ENCODE measurements around the gene TTF2.
A peak's percentile ranks its signal among the peaks of the same experiment; 100 is the strongest.

The TTF2 gene

GRCh38 chr1:117061986-117062415 lies 1.9 kb downstream of the TTF2 start:
- Mint-ChIP-seq H3K4me1 (peaks cover 32% of the 10 kb centered on the region), H3K9me3 (no peaks in the 10 kb centered on the region), H3K36me3 (peaks cover 23% of the 10 kb centered on the region), H3K27ac (no peak overlapping the region), H3K4me3 (no peak overlapping the region), H3K27me3 (no peaks in the 10 kb centered on the region)
- ATAC-seq = no peak

- Mint-ChIP-seq H3K4me3 (no peak overlapping the region), H3K4me1 (peaks cover 15% of the 10 kb centered on the region), H3K27ac (no peak overlapping the region), H3K36me3 (peaks cover 23% of the 10 kb centered on the region), H3K9me3 (no peaks in the 10 kb centered on the region), H3K27me3 (no peaks in the 10 kb centered on the region)
- ATAC-seq = no peak
These were observed 6.2 kb downstream of the TTF2 start for GRCh38 chr1:117066367-117066766.

DNA sequence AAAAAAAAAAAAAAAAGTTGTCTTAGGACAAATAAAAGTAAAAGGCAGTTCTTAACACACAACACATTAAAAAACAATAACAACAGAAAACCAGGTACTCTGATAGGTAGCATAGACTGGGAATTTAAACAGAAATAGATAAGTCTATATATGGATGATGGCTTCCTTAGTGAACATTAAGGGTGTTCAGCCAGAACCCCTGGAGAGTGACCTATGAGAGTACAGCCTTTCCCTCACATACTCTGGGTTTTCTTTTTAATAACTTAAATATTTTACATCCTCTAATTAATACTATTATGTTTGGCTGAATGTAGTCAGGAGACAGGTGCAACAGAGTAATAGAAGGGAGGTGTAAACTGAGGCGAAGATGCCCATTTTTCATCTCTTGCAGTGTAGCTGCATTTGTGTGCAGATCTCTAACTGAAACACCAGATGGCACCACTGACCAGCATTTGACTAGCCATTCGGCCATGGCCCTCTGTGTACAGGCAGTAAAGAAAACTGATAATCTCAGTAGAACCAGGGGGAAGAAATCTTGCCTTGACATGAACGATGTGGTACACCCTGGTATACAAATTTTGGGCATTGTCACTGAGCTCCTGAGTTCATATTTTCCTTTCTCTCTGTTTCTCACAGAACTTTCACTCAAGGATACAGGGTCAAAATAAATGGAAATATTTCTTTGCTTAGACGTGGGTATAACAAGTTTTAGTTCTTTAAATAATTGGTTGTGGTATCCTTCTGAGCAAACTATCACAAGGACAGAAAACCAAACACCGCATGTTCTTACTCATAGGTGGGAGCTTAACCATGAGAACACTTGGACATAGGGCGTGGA lies 7.6 kb downstream of the TTF2 start:
- Mint-ChIP-seq H3K27ac (no peak overlapping the region), H3K9me3 (no peaks in the 10 kb centered on the region)
- ATAC-seq = peak; percentile 61

GRCh38 chr1:117068580-117068979 lies 8.5 kb downstream of the TTF2 start:
- H3K4me1 Mint-ChIP-seq = no peaks in the 10 kb centered on the region
- H3K27ac Mint-ChIP-seq = no peak overlapping the region
- no peaks in the 10 kb centered on the region for H3K27me3 Mint-ChIP-seq
- no peak overlapping the region for H3K4me3 Mint-ChIP-seq
- ATAC-seq = no peak
- peaks cover 23% of the 10 kb centered on the region for H3K36me3 Mint-ChIP-seq
- H3K9me3 Mint-ChIP-seq = no peaks in the 10 kb centered on the region

More for the DNA sequence above, 7.6 kb downstream of the TTF2 start:
- H3K4me1 Mint-ChIP-seq = peaks cover 1% of the 10 kb centered on the region
- peaks cover 25% of the 10 kb centered on the region for H3K36me3 Mint-ChIP-seq
- no peaks in the 10 kb centered on the region for H3K27me3 Mint-ChIP-seq
- H3K4me3 Mint-ChIP-seq = no peak overlapping the region

DNA sequence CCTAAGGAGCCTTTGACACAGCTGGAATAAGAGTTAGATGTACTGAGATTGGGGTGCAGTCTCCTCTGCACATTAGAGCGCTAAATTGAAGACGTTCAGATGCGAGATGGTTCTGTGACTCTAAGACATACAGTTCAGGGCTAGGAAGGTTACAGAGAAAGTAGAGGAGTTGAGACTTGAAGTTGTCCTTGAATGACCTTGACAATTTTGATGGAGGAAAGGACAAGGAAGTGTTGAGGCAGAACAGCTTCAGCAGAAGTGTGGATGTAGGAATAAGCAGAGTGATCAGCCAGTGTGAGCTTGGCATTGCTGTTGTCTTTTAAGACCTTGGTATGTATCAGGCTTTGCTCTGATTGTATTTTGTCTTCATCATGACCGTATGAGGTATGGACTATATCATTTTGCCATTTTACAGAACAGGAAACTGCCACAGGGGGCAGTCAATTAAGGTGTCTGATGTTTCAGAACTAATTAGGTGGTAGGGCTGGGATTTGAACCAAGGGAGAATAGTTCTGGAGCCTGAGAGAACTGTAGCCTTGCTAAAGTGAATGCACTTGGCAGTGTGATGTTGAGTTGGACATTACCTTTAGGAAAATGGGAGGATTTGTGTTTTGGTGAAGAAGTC lies 9.2 kb downstream of the TTF2 start:
- ATAC-seq = no peak
- Mint-ChIP-seq H3K36me3 (peaks cover 22% of the 10 kb centered on the region), H3K4me1 (no peaks in the 10 kb centered on the region), H3K27me3 (no peaks in the 10 kb centered on the region), H3K27ac (no peak overlapping the region), H3K4me3 (no peak overlapping the region), H3K9me3 (no peaks in the 10 kb centered on the region)

- Mint-ChIP-seq H3K4me3 (no peak overlapping the region), H3K27me3 (no peaks in the 10 kb centered on the region), H3K36me3 (peaks cover 30% of the 10 kb centered on the region), H3K4me1 (no peaks in the 10 kb centered on the region), H3K27ac (no peak overlapping the region), H3K9me3 (no peaks in the 10 kb centered on the region)
- peak; percentile 48 for ATAC-seq
These were observed 10.0 kb downstream of the TTF2 start for GRCh38 chr1:117070124-117070523.

DNA sequence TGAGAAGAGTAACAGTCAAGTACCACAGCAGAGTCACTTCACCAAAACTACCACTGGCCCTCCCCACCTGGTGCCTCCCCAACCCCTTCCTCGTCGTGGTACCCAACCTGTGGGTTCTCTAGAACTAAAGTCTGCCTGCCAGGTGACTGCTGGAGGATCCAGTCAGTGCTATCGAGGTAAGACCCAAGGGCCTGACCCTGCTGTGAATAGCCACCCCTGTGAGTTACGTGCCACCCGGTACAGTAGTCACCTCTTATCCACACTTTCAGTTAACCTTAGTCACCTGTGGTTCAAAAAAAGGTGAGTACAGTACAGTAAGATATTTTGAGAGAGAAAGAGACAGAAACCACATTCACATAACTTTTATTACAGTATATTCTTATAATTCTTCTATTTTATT lies 16.5 kb downstream of the TTF2 start:
- H3K27ac Mint-ChIP-seq = no peak overlapping the region
- H3K27me3 Mint-ChIP-seq = no peaks in the 10 kb centered on the region
- ATAC-seq = no peak
- no peak overlapping the region for H3K4me3 Mint-ChIP-seq
- no peaks in the 10 kb centered on the region for H3K9me3 Mint-ChIP-seq
- no peaks in the 10 kb centered on the region for H3K4me1 Mint-ChIP-seq
- H3K36me3 Mint-ChIP-seq = peaks cover 69% of the 10 kb centered on the region

DNA sequence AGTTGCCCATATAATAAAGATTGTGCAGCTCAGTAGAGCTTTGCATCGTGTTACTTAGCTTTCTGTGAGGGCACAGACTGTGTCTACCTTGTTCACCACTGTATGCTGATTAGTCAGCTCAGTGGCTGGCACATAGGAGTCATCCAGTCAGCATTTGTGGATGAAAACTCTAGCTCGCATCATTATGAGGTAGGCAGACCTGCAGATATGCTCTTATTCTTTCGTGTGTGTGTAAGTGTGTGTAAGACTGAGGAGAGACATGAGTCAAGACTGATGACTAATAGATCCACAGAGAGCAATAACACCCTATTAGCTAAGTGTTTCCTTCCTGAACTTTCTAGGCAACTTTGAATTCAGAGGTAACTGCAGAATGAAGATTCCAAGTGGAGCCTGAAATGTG lies 17.1 kb downstream of the TTF2 start:
- ATAC-seq = no peak
- peaks cover 69% of the 10 kb centered on the region for H3K36me3 Mint-ChIP-seq
- no peaks in the 10 kb centered on the region for H3K9me3 Mint-ChIP-seq
- H3K4me1 Mint-ChIP-seq = no peaks in the 10 kb centered on the region
- H3K27me3 Mint-ChIP-seq = no peaks in the 10 kb centered on the region
- no peak overlapping the region for H3K27ac Mint-ChIP-seq
- H3K4me3 Mint-ChIP-seq = no peak overlapping the region

DNA sequence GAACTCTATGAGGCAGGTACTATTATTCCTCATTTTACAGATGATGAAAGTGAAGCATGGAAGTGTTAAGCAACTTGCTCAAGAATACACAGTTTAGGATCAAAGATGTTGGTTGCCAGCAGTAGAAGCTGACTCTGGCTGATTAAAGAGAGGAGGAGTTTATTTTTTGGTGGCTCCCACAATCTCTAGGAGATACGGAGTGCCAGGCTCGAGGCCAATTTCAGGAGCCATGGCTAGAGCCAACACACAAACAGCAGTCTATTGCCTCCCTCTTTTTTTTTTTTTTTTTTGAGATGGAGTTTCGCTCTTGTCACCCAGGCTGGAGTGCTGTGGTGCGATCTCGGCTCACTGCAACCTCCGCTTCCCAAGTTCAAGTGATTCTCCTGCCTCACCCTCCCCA lies 19.6 kb downstream of the TTF2 start:
- no peak for ATAC-seq
- Mint-ChIP-seq H3K36me3 (peaks cover 68% of the 10 kb centered on the region), H3K27ac (no peak overlapping the region), H3K4me1 (no peaks in the 10 kb centered on the region), H3K9me3 (no peaks in the 10 kb centered on the region), H3K27me3 (no peaks in the 10 kb centered on the region), H3K4me3 (no peak overlapping the region)

GRCh38 chr1:117084231-117084630 lies 24.1 kb downstream of the TTF2 start:
- no peaks in the 10 kb centered on the region for H3K27me3 Mint-ChIP-seq
- no peak overlapping the region for H3K4me3 Mint-ChIP-seq
- no peaks in the 10 kb centered on the region for H3K4me1 Mint-ChIP-seq
- no peaks in the 10 kb centered on the region for H3K9me3 Mint-ChIP-seq
- H3K36me3 Mint-ChIP-seq = peaks cover 39% of the 10 kb centered on the region
- no peak for ATAC-seq
- H3K27ac Mint-ChIP-seq = no peak overlapping the region

DNA sequence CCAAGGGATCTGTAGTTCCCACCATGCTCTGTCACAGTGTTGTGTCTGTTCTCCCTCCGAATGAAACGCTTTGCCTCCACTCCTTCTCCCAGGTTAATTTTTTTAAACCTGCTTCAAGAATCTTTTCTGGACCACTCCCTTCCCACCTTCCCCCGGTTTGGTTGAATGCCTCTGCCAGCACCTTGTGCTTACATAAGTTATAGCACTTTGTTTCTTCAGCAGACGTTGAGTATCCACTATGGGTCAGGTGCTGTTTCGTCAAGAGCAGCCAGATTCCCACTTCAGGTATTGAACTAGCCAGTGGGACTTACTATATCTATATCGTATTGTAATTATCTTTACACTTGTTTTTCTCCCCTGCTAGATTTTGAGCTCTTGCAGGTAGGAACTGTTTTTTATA lies 27.6 kb downstream of the TTF2 start:
- H3K27me3 Mint-ChIP-seq = no peaks in the 10 kb centered on the region
- no peak for ATAC-seq
- H3K27ac Mint-ChIP-seq = no peak overlapping the region
- H3K4me1 Mint-ChIP-seq = no peaks in the 10 kb centered on the region
- H3K9me3 Mint-ChIP-seq = no peaks in the 10 kb centered on the region
- peaks cover 46% of the 10 kb centered on the region for H3K36me3 Mint-ChIP-seq
- H3K4me3 Mint-ChIP-seq = no peak overlapping the region

DNA sequence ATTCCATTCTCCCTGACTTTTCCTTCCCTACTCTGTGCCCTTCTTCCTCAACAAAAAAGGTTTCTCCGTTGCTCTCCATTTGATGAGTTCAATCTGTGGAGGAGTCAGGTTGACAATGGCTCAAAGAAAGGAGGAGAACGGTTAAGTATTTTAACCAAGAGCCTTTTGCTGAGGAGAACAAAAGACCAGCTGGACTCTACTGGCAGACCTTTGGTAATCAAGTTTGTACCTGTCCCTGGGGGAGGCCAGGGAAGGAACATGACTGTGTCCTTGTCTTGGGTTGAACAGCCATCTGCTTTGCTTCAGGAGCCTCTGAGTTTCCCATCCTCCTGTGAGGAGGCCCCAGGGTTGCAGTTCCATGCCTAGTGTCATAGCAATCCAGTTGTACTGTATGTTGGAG lies 29.9 kb downstream of the TTF2 start:
- Mint-ChIP-seq H3K9me3 (no peaks in the 10 kb centered on the region), H3K4me1 (no peaks in the 10 kb centered on the region), H3K27ac (no peak overlapping the region), H3K36me3 (peaks cover 51% of the 10 kb centered on the region), H3K4me3 (no peak overlapping the region), H3K27me3 (no peaks in the 10 kb centered on the region)
- ATAC-seq = no peak

DNA sequence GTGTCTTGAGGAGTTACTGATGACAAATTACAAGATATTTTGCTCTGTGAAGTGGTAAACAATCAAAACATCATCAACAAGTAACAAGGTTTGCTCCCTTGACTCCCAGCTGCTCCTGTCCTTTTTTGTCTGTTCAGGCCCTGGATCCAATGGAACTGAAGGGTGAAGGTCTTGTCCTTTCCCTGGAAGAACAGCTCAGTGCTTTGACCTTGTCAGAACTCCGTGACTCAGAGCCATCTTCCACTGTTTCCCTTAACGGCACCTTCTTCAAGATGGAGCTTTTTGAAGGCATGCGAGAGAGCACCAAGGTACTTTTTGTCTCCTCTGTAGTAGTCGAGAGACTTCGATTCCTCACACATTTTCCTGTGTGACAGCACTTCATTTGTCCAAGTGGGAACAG lies 32.5 kb downstream of the TTF2 start:
- no peak for ATAC-seq
- Mint-ChIP-seq H3K27ac (no peak overlapping the region), H3K36me3 (peaks cover 64% of the 10 kb centered on the region), H3K4me1 (no peaks in the 10 kb centered on the region), H3K9me3 (no peaks in the 10 kb centered on the region), H3K27me3 (no peaks in the 10 kb centered on the region), H3K4me3 (no peak overlapping the region)

DNA sequence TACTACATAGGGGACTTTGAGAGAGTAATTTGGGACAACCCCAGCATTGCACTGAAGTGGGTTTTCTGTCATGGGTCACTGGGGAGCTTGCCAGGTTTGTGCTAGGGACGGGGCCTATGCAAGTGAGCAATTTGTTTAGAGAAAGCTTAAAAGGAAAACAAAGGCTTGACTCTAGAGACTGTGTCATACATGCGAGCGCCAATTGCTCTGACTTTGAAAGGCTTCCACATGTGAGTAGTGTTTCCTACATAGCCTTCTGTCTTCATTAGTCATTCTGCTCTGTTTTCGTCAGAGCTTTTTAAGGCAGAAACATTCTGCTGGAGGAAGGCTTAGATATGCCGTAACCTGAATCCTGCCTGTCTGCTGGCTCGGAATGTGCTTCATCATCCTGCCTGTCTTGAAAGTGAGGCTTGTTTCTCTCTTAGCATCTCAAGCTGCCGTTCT lies 33.0 kb downstream of the TTF2 start:
- no peak for ATAC-seq
- Mint-ChIP-seq H3K36me3 (peaks cover 59% of the 10 kb centered on the region), H3K27me3 (no peaks in the 10 kb centered on the region), H3K9me3 (no peaks in the 10 kb centered on the region), H3K4me3 (no peak overlapping the region), H3K4me1 (no peaks in the 10 kb centered on the region), H3K27ac (no peak overlapping the region)

DNA sequence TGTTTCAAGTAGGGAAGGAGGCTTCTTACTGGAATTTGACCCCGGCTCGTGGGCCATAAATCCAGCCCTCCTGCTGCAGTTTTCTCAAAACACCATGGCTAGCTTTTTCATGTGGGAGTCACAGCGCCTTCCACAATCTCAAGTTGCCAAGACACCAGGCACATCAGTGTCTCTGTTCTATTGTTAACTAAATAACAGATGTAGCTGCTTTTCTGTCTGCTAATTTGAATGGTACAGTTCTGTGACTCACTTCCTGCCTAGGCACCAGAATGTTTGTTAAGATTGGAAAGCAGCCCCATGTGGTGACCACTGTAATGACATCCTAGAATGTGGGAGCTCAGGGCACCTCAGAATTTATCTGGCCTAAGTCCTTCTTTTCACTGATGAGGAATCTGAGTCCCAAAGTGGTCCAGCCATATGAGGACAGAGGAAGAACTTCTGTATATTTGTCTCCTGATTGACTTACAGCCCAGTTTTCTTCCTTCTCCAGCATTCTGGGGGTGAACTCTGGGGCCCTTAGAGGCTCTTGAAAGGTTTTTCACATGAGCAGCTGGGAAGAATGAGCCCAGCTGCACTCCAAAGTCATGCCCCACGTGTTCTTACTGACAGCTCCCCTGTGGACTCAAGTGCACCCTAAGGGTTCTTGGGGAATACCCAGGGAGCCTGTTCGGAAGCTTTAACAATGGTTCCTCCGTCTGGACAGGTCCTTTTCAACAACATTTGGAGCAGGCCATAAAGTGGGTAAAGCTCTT lies 33.9 kb downstream of the TTF2 start:
- Mint-ChIP-seq H3K9me3 (no peaks in the 10 kb centered on the region), H3K4me1 (no peaks in the 10 kb centered on the region), H3K27me3 (no peaks in the 10 kb centered on the region), H3K36me3 (peaks cover 58% of the 10 kb centered on the region), H3K27ac (no peak overlapping the region), H3K4me3 (no peak overlapping the region)
- peak; percentile 45 for ATAC-seq
